HepG2 (cell line): ENCODE results near the gene USP7. TPM values are rescaled to one million over a fixed set of nuclear protein-coding genes. Genes with fewer than 3 reads are reported as not detected.
A peak's percentile ranks its signal among the peaks of the same experiment; 100 is the strongest.

Experiments
- HMGXB3 ChIP-seq: sonication (generic); formaldehyde crosslinking; IDR thresholded peaks from 2 replicates; pipeline ENCODE4 v1.4.0; 2020; ENCODE audit warnings: missing genetic modification reagents, borderline replicate concordance
- MTERF4 ChIP-seq: sonication (generic); formaldehyde crosslinking; IDR thresholded peaks from 2 replicates; pipeline ENCODE4 v1.8.0; 2023; ENCODE audit warnings: mild to moderate bottlenecking, missing genetic modification reagents
- NFIB ChIP-seq: sonication (generic); formaldehyde crosslinking; IDR thresholded peaks from 2 replicates; pipeline ENCODE4 v1.9.0; 2021; ENCODE audit warnings: missing genetic modification reagents, mild to moderate bottlenecking, borderline replicate concordance
- RERE ChIP-seq: IDR thresholded peaks from 2 replicates; pipeline ENCODE4 v1.6.1; 2016; ENCODE audit warnings: low read depth, missing genetic modification reagents, missing compliant biosample characterization
- RFX1 ChIP-seq: fragments of 450-650 bp; IDR thresholded peaks from 2 replicates; pipeline ENCODE4 v1.6.1; 2017
- THAP9 ChIP-seq: sonication (generic); formaldehyde crosslinking; IDR thresholded peaks from 2 replicates; pipeline ENCODE4; 2020; ENCODE audit warnings: missing genetic modification reagents, mild to moderate bottlenecking, borderline replicate concordance
- ZBTB26 ChIP-seq: IDR thresholded peaks from 2 replicates; pipeline ENCODE4 v1.6.1; 2016; ENCODE audit warnings: missing compliant biosample characterization, missing genetic modification reagents, borderline replicate concordance
- ZNF274 ChIP-seq: sonication (generic); formaldehyde crosslinking; IDR thresholded peaks from 2 replicates; pipeline ENCODE4 v1.5.1; 2020; ENCODE audit warnings: mild to moderate bottlenecking, missing genetic modification reagents
- ZNF512 ChIP-seq: sonication (generic); formaldehyde crosslinking; IDR thresholded peaks from 2 replicates; pipeline ENCODE4 v1.4.0; 2020; ENCODE audit warnings: mild to moderate bottlenecking, missing genetic modification reagents
- ZNF619 ChIP-seq: sonication (generic); formaldehyde crosslinking; IDR thresholded peaks from 2 replicates; pipeline ENCODE4 v1.4.0; 2020; ENCODE audit warnings: mild to moderate bottlenecking, missing genetic modification reagents
- polyA plus RNA-seq, 8 experiments: library from polyadenylated mRNA; depleted of rRNA in 3 of 8; stranded (reverse) in 7 of 8; unstranded in 1 of 8; fragments of >200 nt; fragmentation: Illumina TruSeq in 4 of 8; extraction: Trizol in 4 of 8; gene quantifications; 2 replicates each; pipeline versions ENCODE4 v1.2.1 to v1.2.3, GENCODE V29; 2011 to 2016; ENCODE audit warnings: low read depth in 4 of 8, missing spikeins in 1 of 8, mixed read lengths in 1 of 8; ENCODE audit not compliant: insufficient read depth in 1 of 8
- total RNA-seq, 5 experiments: library from RNA; depleted of rRNA; stranded (reverse); fragments of >200 nt; fragmentation: Illumina TruSeq; extraction: Trizol; gene quantifications; 2 replicates each; pipeline ENCODE4 v1.2.3, GENCODE V29; 2016; ENCODE audit warnings: low read depth in 1 of 5

USP7 gene
- total and polyA plus RNA-seq, 2 of the 13 experiments (the other 11 are each of a cell fraction or from before 2014, with no cell fraction given), result 52.5 to 173 TPM

- TF ChIP-seq ZNF274 (peak; percentile 54), HMGXB3 (CRISPR knock-in tag) (no peak), THAP9 (CRISPR knock-in tag) (no peak), NFIB (CRISPR knock-in tag) (no peak), ZNF619 (CRISPR knock-in tag) (no peak), ZNF512 (no peak), RERE (CRISPR knock-in tag) (no peak), MTERF4 (no peak), RFX1 (no peak), ZBTB26 (CRISPR knock-in tag) (peak; percentile 9)
Measured at GRCh38 chr16:8962393-8963009, 1.2 kb downstream of the USP7 start (continued).
